Uterus (tissue), 2 donors: ENCODE data around the gene PAK1IP1.

Experiments
- CTCF ChIP-seq, 4 experiments: fragments of 200-600 bp in 2 of 4; fragments of 450-650 bp in 2 of 4; sonication (generic) in 2 of 4; IDR thresholded peaks; one replicate each; pipeline ENCODE4 v1.5.1; 2016 to 2019; ENCODE audit warnings: antibody characterized with exemption in 4 of 4, mild to moderate bottlenecking in 2 of 4, moderate library complexity in 1 of 4
- POLR2A ChIP-seq, 2 donors: fragments of 450-650 bp; IDR thresholded peaks; one replicate each; pipeline ENCODE4 v1.6.1; 2016; ENCODE audit warnings: antibody characterized with exemption in 2 of 2, mild to moderate bottlenecking in 1 of 2, moderate library complexity in 1 of 2

GRCh38 chr6:10662207-10662606, 32.6 kb upstream of the PAK1IP1 start:
- no peak for TF ChIP-seq CTCF (IDR thresholded peaks at IDR 0.05)
- TF ChIP-seq POLR2A (IDR thresholded peaks at IDR 0.05): no peak
